Parathyroid adenoma (tissue), 2 donors: Measurements from ENCODE around the gene ATF7.

Experiments used
- H2AFZ ChIP-seq: fragments of 300-600 bp; sonication (generic); one replicate; pipeline ENCODE4 v1.7.0; 2017; ENCODE audit warnings: antibody characterized with exemption, mild to moderate bottlenecking
- H3K27ac ChIP-seq: fragments of 300-600 bp; sonication (generic); one replicate; pipeline ENCODE4 v1.7.0; 2017
- H3K27me3 ChIP-seq: fragments of 300-600 bp; sonication (generic); one replicate; pipeline ENCODE4 v1.7.0; 2017; ENCODE audit warnings: low read length; ENCODE audit not compliant: control insufficient read depth, insufficient read depth
- H3K36me3 ChIP-seq: fragments of 300-600 bp; sonication (generic); one replicate; pipeline ENCODE4 v1.7.0; 2017; ENCODE audit warnings: low read length; ENCODE audit not compliant: control insufficient read depth, insufficient read depth
- H3K4me1 ChIP-seq: fragments of 300-600 bp; sonication (generic); one replicate; pipeline ENCODE4 v1.7.0; 2017; ENCODE audit warnings: control low read depth
- H3K4me2 ChIP-seq: fragments of 300-600 bp; sonication (generic); one replicate; pipeline ENCODE4 v1.7.0; 2017; ENCODE audit warnings: low read length
- H3K4me3 ChIP-seq: fragments of 300-600 bp; sonication (generic); one replicate; pipeline ENCODE4 v1.7.0; 2017; ENCODE audit warnings: low read depth, low read length
- H3K79me2 ChIP-seq: fragments of 300-600 bp; sonication (generic); one replicate; pipeline ENCODE4 v1.7.0; 2017; ENCODE audit warnings: control low read depth
- H3K9ac ChIP-seq: fragments of 300-600 bp; sonication (generic); one replicate; pipeline ENCODE4 v1.7.0; 2017; ENCODE audit warnings: mild to moderate bottlenecking
- H3K9me3 ChIP-seq: fragments of 300-600 bp; sonication (generic); one replicate; pipeline ENCODE4 v1.7.0; 2017; ENCODE audit warnings: low read length; ENCODE audit not compliant: control insufficient read depth
- CTCF ChIP-seq: fragments of 300-600 bp; sonication (generic); IDR thresholded peaks from one replicate; pipeline ENCODE4 v1.7.0; 2017; ENCODE audit warnings: antibody characterized with exemption, mild to moderate bottlenecking
- donor health status: primary hyperparathyroidism.

The ATF7 gene

GRCh38 chr12:53523131-53523530 is 103.1 kb downstream of the ATF7 start:
- Histone ChIP-seq H3K9ac (no peak overlapping the region), H3K27me3 (no peaks in the 10 kb centered on the region), H3K79me2 (no peaks in the 10 kb centered on the region), H3K36me3 (no peaks in the 10 kb centered on the region), H3K4me1 (no peaks in the 10 kb centered on the region), H3K9me3 (no peaks in the 10 kb centered on the region), H2AFZ (no peak overlapping the region), H3K27ac (no peak overlapping the region), H3K4me3 (no peak overlapping the region), H3K4me2 (no peak overlapping the region)
- TF ChIP-seq CTCF = no peak

GRCh38 chr12:53518381-53518780 is 107.8 kb downstream of the ATF7 start:
- H3K4me1 ChIP-seq = no peaks in the 10 kb centered on the region
- H3K4me2 ChIP-seq = no peak overlapping the region
- no peaks in the 10 kb centered on the region for H3K9me3 ChIP-seq
- H3K4me3 ChIP-seq = no peak overlapping the region
- no peaks in the 10 kb centered on the region for H3K36me3 ChIP-seq
- H2AFZ ChIP-seq = no peak overlapping the region
- no peaks in the 10 kb centered on the region for H3K27me3 ChIP-seq
- no peak overlapping the region for H3K27ac ChIP-seq
- H3K9ac ChIP-seq = no peak overlapping the region
- H3K79me2 ChIP-seq = no peaks in the 10 kb centered on the region
- TF ChIP-seq CTCF = no peak

- Histone ChIP-seq H3K9ac (no peak overlapping the region), H3K9me3 (no peaks in the 10 kb centered on the region), H3K4me2 (no peak overlapping the region), H3K4me1 (no peaks in the 10 kb centered on the region), H3K27ac (no peak overlapping the region), H3K36me3 (no peaks in the 10 kb centered on the region), H2AFZ (no peak overlapping the region), H3K79me2 (no peaks in the 10 kb centered on the region), H3K4me3 (no peak overlapping the region), H3K27me3 (no peaks in the 10 kb centered on the region)
- TF ChIP-seq CTCF = no peak
Measured at GRCh38 chr12:53516758-53517455, 109.3 kb downstream of the ATF7 start.

GRCh38 chr12:53515291-53515680 is 110.9 kb downstream of the ATF7 start:
- Histone ChIP-seq H3K4me1 (no peaks in the 10 kb centered on the region), H3K27ac (no peak overlapping the region), H3K9me3 (no peaks in the 10 kb centered on the region), H3K9ac (no peak overlapping the region), H3K4me3 (no peak overlapping the region), H3K27me3 (no peaks in the 10 kb centered on the region), H2AFZ (no peak overlapping the region), H3K4me2 (no peak overlapping the region), H3K36me3 (no peaks in the 10 kb centered on the region), H3K79me2 (no peaks in the 10 kb centered on the region)
- no peak for TF ChIP-seq CTCF

- no peak overlapping the region for H3K27ac ChIP-seq
- no peaks in the 10 kb centered on the region for H3K79me2 ChIP-seq
- no peaks in the 10 kb centered on the region for H3K9me3 ChIP-seq
- H2AFZ ChIP-seq = no peak overlapping the region
- H3K4me2 ChIP-seq = no peak overlapping the region
- H3K4me3 ChIP-seq = no peak overlapping the region
- H3K27me3 ChIP-seq = no peaks in the 10 kb centered on the region
- no peak overlapping the region for H3K9ac ChIP-seq
- H3K36me3 ChIP-seq = no peaks in the 10 kb centered on the region
- no peak for TF ChIP-seq CTCF
- no peaks in the 10 kb centered on the region for H3K4me1 ChIP-seq
Measured at GRCh38 chr12:53514628-53515290, 111.4 kb downstream of the ATF7 start.
